HG03432 (cell line): ENCODE results near the gene NEK3.
A peak's percentile ranks its signal among the peaks of the same experiment; 100 is the strongest.
"Not testable (repeated sequence)": the region's sequence is repeated elsewhere in the genome, so short reads cannot be mapped to it uniquely, and the experiment has no call there.

Source experiments
- ATAC-seq: cut with Tn5 transposase; IDR thresholded peaks from one replicate; pipeline ENCODE4 v1.9.1; 2021; ENCODE audit warnings: mild to moderate bottlenecking, moderate library complexity; ENCODE audit not compliant: unreplicated experiment

Gene NEK3

DNA sequence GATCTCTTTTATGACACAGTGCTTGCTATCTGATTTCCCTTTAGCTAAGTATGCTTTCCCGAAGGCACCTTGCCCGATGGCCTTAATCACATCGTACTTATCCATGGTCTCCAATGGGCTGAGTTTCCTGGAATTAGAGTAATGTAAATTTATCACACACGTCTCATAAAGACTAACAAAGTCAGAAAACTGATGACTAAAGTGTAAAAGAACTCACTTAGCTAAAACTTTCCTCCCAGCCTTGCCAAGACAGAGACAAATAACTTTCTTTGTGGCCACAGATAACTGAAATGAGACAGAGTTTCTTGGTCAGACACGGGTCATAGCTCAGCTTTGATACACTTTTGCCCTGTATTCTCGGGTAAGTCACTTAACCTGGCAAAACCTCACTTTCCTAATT is 32.0 kb downstream of the NEK3 start:
- peak; percentile 17 for ATAC-seq

GRCh38 chr13:52125547-52125946 is 33.9 kb downstream of the NEK3 start:
- ATAC-seq = no peak

GRCh38 chr13:52118595-52118994 is 40.8 kb downstream of the NEK3 start:
- ATAC-seq = no peak

- ATAC-seq = no peak
These were observed 41.3 kb downstream of the NEK3 start for GRCh38 chr13:52118095-52118494.

- ATAC-seq = no peak
These were observed 46.8 kb downstream of the NEK3 start for GRCh38 chr13:52112591-52112990.

DNA sequence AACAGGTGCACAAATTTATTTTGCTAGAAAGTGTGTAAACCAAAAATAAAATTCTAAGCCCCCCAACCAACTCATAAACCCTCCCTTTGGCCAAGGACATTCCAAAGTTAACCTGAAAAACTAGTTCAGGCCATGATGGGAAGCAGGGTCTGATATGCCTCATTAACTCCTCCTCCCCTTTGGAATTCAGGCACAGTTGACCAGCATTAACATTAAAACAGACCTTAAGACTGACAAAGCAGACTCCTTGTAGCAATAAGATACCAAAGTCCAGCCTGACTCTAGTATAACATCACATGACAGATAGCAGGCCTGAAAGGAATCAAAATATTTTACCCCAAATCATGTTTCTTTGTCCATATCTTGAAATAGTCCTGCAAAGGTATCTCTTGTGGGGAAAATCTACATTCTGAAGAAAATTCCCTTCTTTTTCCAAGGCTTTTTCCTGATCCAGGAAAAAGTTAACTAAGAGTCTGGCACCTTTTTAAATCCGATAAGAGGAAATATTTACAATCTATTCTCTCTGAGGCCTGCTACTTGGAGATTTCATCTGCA is 50.2 kb downstream of the NEK3 start:
- ATAC-seq = no peak

GRCh38 chr13:52105841-52106240 is 53.6 kb downstream of the NEK3 start:
- ATAC-seq = no peak

DNA sequence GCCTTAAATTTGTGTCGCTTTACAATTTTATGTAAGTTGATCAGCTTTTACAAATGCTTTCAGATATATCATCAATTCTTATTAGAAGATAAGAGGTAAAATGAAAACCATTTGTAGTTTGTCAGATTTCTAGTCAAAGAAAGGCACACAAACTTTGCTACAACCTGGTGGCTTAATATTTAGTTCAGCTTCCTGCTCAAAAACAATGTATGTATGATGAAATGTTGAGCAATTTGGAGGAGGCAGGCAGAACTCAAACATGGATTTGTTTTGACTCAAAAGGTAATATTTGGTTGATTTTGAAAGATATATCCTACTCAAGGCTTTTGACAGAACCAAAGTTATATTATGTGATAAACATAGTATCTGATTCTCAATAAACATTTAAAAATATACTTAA is 54.8 kb downstream of the NEK3 start:
- ATAC-seq = no peak

- ATAC-seq = no peak
These were observed 56.0 kb downstream of the NEK3 start for GRCh38 chr13:52103386-52103785.

DNA sequence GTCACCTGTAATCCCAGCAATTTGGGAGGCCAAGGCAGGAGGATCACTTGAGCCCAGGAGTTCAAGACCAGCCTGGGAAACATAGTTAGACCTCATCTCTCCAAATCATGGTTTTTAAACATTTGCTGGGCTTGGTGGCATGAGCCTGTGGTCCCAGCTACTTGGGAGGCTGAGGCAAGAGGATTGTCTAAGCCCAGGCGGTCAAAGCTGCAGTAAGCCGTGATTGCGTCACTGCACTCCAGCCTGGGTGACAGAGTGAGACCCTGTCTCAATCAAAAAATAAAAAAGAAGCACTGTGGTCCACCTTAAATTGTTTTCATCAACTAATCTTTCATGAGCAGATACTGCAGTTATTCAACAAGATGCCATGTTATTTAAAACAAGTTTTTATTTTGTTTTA is 57.0 kb downstream of the NEK3 start:
- not testable (repeated sequence) for ATAC-seq

GRCh38 chr13:52097197-52097596 is 62.2 kb downstream of the NEK3 start:
- ATAC-seq = no peak

- no peak for ATAC-seq
These were observed 62.6 kb downstream of the NEK3 start for GRCh38 chr13:52096748-52097147.

GRCh38 chr13:52096062-52096461 is 63.3 kb downstream of the NEK3 start:
- no peak for ATAC-seq

DNA sequence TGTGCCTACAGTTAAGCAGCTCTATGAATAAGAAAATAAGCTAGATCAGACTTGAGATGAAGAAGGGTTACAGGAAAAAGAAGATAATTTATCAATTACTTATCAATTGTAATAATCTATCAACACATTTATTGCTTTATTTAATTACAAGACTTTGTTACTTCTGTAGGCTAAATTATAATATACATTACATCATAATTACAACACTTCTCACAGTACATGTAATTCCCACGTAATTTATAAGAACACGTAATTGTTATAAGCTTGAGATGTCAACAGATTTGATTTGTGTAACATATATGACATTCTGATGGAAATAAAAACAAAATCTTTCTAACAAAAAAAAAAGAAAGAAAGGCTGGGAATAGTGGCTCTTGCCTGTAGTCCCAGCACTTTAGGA is 67.3 kb downstream of the NEK3 start:
- no peak for ATAC-seq

DNA sequence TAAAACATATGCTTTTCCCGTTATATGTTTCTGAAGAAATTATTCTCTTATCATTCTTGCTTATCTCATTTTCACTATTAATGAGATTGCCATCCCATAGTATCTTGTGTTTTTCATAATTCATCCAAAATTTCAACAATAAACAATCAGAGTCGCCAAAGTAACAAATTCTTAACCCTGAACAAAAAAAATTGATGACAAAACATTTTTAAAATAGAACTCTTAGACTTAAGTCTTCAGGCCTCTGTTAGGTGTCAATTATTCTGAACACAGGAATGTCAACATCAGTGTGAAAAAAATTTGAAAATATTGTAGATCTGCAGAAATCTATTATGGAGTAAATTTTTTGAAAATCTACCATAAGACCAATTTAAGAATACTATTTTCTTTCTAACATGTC is 67.9 kb downstream of the NEK3 start:
- ATAC-seq = no peak

DNA sequence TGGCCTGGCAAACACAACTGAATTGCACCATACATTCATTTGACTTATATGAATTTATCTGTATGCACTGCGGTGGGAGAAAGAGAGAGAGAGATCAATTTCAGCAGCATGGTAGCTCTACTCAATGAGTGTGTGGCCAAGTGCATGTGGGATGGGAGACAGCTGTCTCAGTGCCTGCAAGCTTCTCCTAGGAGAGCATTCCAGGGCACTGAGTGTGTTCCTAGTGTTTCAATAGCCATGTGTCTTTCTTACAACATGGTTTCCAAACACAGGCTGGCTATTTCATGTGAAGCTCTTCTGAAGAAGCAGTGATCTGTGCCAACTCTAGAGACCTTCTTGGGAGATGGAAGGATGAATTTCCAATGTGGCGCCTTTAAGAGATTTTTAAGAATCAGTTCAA is 74.0 kb downstream of the NEK3 start:
- no peak for ATAC-seq

- ATAC-seq = not testable (repeated sequence)
These were observed 74.4 kb downstream of the NEK3 start for GRCh38 chr13:52084981-52085380.
